ENCODE measurements around the gene RBL2.
"Not testable (repeated sequence)": the region's sequence is repeated elsewhere in the genome, so short reads cannot be mapped to it uniquely, and the experiment has no call there.

Gene RBL2

DNA sequence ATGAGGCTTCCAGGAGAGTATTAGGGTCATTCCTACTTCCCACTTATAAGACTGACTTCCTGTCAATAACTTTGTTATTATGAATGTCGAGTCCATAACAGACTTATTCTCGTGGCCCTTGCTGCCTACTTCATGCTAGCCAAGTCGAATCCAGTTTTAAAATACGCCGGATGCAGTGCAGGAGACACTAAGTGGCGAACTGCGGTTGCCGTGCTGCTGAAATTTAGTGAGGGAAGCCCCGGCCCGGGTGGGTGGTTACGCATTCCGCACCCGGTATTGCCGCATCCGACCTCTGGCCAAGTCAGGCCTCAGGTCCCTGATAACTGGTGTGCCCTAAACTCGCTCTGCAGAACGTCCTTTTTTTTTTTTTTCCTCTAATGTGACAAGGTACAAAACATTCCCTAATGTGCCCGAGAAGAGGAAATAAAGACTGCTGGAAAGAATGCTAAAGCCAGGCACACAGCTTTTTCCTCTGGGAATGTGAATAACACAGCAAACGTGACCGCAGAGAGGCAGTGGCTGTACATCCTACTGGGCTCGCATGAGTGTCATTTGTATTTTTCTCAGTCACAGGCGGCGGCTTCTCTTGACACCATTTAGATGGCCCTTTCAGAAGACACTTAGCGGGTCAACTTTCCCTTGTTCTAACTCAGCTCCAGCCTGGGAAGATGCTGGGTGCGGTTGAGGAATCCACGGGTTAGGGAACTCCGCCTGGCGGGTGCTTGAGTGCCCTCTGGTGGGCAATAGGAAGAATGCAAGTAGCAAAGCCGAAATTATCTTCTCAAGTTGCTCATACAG, 75.8 kb downstream of the RBL2 start:
- DNase-seq, result peak; percentile 72

DNA sequence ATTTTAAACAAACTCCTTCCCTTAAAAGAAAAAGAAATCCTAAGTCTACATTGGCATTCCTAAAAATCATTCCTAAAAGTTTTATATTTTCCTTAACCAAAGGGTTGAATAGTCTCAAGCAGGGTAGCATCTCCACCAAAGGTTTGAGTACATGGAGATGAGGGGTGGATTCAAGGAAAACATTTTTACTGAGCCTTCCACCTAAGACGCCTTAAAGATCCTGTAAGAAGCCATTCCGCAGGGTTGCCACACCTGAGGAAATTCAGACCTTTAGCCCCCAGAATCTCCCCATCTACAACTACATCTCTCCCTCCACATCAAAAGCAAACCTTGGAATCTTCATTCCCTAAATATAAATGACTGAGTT, 76.4 kb downstream of the RBL2 start:
- DNase-seq, result no peak

GRCh38 chr16:53511084-53511402, 76.8 kb downstream of the RBL2 start:
- DNase-seq, result no peak

GRCh38 chr16:53511403-53512280, 77.4 kb downstream of the RBL2 start:
- DNase-seq, result no peak

DNA sequence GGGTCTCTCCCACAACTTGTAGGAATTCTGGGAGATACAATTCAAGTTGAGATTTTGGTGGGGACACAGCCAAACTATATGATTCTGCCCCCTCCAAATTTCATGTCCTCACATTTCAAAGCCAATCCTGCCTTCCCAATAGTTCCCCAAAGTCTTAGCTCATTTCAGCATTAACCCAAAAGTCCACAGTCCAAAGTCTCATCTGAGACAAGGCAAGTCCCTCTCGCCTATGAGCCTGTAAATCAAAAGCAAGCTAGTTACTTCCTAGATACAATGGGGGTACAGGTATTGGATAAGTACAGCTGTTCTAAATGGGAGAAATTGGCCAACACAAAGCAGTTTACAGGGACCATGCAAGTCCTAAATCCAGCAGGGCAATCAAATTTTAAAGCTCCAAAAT, 78.5 kb downstream of the RBL2 start:
- not testable (repeated sequence) for DNase-seq

DNA sequence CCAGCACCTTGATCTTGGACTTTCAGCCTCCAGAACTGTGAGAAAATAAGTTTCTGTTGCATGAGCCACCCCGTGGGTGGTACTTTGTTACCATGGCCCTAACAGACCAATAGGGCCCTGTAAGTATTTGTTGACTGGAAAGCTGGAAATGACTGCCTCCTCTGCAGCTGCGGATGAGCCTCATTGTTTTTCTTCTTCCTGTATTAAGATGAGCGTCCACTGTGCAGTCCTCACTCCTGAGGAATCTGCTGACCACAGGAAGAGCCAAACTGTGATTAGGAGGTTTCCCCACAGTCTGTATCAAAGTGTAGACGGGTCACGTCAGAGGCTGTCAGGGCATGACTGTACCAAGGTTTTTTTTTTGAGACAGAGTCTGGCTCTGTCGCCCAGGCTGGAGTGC, 81.0 kb downstream of the RBL2 start:
- no peak for DNase-seq

DNA sequence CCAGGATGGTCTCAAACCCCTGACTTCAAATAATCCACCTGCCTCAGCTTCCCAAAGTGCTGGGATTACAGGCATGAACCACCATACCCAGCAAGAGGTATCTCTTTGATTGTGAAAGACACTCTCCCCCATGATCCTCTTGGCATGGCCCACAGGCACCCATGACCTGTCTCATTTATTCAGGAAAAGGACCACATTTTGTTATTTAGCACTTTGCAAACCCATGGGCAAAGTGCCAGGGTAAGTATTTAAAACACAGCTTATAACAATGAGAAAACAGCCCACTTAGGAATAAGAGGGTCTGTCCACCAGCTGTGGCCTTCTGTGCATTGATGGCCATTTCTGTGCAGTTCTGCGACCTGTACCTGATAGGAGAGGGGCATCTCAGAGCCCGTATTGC, 81.5 kb downstream of the RBL2 start:
- DNase-seq, result no peak

DNA sequence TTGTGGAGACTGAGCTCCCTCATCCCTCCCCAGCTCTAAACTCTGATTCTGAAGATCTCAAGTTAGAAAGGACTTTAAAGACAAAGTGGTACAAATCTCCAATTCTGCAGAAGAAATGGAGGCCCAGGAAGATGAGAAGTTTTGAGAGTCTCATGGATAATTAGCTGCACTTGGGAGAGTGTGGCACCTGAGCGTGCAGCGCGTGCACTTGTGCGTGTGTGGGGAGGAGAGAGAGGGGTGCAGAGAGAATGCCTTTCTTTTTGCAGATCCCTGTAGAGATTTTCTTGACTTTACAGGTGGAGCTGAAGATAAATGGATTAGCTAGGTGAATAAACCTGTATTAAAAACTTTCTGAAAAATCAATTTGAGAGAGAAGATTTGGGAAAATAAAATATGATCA, 83.6 kb downstream of the RBL2 start:
- DNase-seq, result no peak

DNA sequence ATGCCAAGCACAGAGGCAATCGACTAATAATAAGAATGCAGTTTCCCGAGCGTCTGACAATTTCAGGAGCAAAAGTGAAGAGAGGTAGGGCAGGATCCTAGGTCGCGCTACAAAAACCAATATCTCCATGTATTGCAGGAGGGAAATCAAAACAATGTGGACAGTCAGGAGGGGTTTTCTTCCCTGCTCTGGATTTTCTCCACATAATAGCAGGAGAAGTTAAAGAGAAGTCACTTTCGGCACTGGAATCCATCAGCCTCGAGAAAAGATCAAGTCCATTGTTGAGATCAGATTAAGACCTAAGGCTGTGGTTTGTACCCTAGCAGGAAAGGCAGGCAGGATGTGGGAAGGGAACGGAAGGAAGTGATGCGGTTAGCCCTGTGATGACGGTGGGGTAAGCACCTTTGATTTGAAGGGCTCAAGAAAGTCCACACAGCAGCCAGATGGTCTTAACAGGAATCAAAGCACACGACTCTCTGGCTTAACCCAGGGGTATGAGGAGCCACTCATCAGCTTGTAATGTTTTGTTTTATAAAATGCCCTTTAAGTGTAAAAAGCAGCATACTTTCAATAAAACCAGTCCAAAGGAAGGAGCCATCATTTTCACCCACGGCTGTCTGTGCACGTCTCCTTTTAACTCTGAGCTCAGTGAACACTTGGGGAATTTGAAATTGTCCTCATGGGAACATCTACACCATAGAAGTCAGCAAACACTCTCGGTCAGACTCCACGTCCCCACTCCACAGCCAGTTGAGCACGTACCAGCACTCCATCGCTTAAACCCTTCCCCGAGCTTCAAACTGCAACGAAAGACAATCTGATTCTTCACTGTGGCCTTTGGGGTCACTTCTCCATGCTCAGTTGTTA, 84.5 kb downstream of the RBL2 start:
- DNase-seq, result peak; percentile 48

- DNase-seq, result no peak
Measured at GRCh38 chr16:53519417-53520091, 85.3 kb downstream of the RBL2 start.

GRCh38 chr16:53523126-53523804, 89.0 kb downstream of the RBL2 start:
- DNase-seq, result no peak

- no peak for DNase-seq
Measured at GRCh38 chr16:53523971-53524548, 89.8 kb downstream of the RBL2 start.

GRCh38 chr16:53528797-53529196, 94.5 kb downstream of the RBL2 start:
- no peak for DNase-seq

DNA sequence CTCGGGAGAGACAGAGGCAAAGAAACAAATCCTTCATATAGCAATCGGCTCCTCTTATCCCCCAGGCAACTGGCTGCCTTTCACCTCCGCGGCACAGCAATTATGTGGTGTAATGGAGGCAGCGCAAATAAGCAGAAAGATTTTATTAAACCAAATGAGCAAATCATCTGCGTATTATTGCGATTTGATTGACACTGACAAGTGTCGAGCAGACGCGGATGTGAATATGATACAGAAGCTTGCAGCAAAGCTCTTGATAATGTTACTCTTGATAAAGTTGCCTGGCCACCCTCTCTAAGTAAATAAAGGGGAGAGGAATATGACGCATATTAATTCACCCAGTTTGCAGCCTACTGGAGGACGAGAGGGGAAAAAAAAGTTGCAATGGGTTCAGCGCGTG, 95.2 kb downstream of the RBL2 start:
- DNase-seq, result no peak

GRCh38 chr16:53530046-53530445, 95.8 kb downstream of the RBL2 start:
- DNase-seq, result no peak

DNA sequence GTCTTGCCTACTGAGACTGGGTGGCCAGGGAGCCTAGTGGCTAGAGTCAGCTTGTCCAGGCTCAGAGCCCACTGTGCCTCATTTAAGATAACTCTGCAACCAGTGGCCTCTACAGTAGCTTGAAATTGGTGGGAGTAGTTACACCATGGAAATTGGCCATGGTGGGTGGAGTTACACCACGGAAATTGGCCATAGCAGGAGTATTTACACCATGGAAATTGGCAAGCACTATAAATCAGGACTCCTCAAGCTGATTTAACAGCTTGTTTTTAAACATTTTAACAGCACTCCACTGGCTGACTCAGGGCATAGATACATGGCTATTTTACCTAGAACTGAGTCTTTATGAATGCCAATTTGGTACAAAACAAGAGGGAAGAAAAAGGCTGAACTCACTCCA, 96.5 kb downstream of the RBL2 start:
- no peak for DNase-seq

DNA sequence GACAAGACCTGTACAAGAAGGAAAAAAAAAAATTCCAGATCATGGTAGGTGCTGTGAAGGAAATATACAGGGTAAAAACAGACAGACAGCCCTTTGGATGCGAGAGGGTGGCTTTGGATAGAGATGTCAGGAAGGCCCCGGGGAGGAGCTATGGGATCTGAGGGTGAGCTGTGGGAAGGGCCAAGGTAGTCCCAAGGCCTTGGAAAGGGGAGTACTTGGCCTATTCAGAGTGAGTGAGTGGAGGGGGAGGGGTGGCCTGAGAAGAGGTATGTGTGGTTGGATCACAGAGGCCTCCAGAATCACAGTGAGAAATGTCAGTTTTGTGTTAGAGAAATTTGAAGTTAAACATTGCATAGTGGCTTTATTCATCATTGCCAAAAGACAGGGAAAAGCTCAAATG, 99.9 kb downstream of the RBL2 start:
- DNase-seq, result no peak

DNA sequence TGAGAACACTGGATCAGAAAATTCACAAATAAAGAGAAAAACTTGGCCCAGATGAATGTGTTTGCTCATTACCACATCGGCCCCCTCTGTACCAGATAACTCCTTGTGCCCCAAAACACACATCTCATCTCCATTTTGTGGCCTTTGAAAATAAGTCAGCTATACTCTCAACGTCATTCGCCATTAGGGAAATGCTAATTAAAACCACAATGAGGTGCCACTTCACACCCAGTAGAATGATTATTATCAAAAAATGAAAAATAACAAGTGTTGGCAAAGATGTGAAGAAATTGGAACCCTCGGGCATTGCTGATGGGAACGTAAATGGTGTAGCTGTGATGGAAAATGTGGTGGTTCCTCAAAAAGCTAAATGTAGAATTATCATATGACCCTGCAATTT, 103.4 kb downstream of the RBL2 start:
- DNase-seq, result no peak

GRCh38 chr16:53539346-53539745, 105.1 kb downstream of the RBL2 start:
- not testable (repeated sequence) for DNase-seq

GRCh38 chr16:53539759-53540718, 105.8 kb downstream of the RBL2 start:
- DNase-seq, result not testable (repeated sequence)
